ENCODE results near the gene IQGAP2.

IQGAP2 gene

DNA sequence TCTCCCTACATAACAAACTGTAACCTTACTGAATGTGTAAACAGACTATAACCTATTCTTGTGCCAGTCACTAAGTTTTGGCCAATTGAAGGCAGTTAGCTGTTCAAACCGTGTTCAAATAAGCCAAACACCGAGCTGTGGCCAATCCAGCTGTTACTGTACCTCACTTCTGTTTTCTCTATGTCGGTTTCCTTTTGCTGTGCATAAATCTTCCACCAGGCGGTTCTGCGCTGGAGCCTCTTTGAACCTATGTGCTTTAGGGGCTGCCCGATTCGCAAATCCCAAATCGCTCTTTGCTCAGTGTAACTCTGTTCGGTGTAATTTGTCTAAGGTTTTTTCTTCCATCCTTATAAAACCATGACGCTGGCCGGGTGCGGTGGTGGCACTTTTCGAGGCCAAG lies 344.6 kb downstream of the IQGAP2 start:
- DNase-seq (ENCODE audit: low spot score) = no peak

DNA sequence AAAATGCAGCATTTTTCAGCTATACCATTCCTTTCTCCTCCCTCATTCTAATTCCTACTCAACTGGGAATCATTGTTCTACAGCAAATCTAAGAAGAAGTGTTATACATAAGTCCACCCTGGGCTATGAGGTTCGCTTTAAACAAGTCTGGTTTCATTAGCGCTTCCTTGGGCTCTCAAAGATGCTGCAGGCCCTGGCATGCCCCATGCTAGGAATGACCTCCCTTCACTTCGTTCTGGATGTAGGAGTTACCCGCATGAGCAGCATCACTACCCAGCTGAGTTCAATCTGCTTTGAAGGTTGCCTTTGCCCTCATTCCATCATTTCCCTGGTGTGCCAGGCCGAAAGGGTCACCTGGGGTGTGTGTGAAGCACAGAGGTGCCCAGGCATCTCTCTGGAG lies 348.2 kb downstream of the IQGAP2 start:
- no peak for DNase-seq (ENCODE audit: low spot score)

DNA sequence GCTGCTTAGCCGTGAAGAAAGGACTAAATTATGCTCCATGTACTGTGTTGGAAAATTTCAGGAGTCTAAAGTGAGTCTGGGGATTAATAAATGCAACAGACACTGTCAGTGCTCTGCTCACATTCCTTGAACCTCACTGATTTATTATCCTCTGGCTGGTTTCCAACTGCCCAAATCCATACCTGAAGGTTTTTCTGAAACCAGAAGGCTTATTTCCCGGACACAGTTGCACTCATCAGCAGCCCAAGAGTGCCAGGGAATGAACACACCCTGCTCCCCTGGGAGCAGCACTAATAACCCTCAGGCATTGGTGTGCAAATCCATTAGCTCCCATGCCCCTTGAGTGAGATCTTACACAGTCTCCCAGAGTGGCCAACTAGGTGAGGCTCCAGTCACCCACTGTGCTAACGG lies 351.6 kb downstream of the IQGAP2 start:
- no peak for DNase-seq (ENCODE audit: low spot score)

DNA sequence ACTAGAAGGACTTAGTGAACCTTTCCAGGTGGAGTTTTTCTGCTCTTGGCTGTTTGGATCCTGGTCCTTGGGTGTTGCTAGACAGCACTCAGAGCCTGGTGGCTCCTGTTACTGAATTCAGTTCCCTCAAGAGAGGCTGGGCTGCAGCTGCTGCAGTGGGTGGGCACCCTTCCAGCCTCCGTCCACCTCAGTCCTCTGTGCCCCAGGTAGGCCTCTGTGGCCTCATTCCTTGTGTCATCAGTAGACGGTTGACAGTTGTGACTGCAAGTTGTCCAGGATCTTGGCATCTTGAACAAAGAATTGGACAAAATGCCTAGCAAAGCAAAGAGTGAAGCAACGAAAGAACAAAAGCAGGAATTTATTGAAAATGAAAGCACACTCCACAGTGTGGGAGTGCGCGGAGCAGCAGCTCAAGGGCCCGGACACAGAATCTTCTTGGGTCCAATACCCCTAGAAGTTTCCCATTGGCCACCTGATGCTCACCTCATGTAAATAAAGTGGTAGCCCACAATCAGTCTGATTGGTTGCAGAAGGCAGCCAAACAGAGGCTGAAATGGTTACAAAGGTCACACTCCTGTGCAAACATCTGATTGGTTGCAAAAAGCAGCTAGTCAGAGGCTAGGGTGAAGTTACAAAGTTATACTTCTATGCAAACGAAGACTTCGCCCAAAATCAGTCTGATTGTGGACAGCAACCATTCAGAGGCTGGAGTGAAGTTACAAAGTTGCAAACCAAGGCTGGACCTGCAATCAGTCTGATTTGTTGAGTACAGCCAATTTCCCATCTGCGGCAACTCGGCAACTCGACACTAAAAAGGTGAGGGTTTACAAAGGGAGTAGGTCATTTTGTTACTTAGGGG lies 352.9 kb downstream of the IQGAP2 start:
- no peak for DNase-seq (ENCODE audit: low spot score)

DNA sequence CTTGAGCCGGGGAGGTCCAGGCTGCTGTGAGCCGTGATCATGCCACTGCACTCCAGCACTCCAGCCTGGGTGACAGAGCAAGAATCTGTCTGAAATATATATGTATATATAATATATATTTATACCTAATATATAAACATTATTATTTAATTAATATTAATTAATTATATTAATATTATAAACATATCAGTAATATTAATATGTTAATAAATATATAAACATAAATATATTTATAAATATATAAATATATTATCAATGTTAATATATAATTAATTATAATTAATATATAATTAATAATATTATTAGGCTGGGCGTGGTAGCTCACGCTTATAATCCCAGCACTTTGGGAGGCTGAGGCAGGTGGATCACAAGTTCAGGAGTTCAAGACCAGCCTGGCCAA lies 354.0 kb downstream of the IQGAP2 start:
- no peak for DNase-seq (ENCODE audit: low spot score)

All from CD4-positive, alpha-beta T cell treated with Interleukin-2 at 100 ng/mL for 4 hours (primary cell).